RPMI8226 (cell line): ENCODE results near the gene BEND5.
A peak's percentile ranks its signal among the peaks of the same experiment; 100 is the strongest.

ENCODE experiments used
- DNase-seq: peaks from one replicate; pipeline ENCODE4 v3.0.0-alpha.2; 2015

BEND5 gene

DNA sequence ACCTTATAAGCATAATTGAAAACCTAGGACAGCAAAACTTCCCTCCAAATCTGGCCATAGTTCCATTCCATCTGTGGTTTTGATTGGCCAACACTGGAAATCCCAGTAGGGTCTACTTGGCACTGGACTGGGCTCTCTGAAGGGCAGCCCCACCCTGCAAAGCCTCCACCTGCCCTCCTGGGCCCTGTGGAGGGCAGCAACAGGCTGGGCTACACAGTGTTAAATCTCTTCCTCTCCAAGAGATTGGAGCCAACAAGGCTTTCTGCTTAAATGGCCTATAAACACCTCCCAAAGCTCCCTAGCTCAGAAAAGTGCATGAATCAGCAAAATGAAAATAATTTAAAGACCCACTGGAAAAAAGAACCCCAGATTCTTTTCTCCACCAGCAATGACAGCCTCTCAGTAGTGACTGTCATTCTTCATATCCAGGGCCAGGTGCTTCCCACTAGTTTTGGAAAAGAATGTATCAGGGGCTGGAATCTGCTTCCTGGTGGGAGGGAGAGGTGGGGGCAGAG is 58.5 kb downstream of the BEND5 start:
- no peak for DNase-seq

DNA sequence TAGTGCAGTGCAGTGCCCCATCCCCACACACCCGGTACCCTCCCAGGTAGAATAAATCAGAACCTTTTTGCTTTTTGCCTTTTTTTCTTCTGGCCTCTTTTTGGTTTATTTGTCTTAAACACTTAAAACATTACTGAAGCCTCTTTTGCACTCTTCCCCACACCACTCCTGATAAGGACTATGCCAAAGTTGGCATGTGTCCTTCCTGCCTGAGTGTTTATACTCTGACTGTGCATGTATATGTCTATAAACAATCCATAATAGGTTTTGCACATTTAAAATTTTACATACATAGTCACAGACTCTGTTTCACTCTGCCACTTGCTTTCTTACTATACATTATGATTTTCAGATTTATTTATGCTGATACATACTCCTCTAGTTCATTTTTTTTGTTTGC is 59.6 kb downstream of the BEND5 start:
- DNase-seq: no peak

DNA sequence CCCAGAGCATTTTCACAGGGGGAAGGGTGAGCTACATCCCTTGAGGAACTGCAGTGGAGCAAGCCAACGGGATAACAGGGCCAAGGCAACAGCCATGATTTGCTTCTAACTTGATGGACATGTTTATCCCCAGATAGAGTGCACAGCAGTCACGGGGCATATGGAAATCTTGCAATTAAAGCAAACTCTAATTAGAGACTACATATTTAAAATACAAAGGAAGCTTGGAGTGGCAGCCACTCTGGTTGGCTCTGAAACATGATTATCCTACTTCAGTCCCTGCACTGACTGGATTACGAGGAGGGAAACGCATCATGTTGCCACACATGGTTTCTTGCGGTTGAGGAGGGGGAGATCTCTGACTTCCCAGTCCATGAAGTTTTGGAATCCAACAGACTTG is 60.8 kb downstream of the BEND5 start:
- DNase-seq: no peak

DNA sequence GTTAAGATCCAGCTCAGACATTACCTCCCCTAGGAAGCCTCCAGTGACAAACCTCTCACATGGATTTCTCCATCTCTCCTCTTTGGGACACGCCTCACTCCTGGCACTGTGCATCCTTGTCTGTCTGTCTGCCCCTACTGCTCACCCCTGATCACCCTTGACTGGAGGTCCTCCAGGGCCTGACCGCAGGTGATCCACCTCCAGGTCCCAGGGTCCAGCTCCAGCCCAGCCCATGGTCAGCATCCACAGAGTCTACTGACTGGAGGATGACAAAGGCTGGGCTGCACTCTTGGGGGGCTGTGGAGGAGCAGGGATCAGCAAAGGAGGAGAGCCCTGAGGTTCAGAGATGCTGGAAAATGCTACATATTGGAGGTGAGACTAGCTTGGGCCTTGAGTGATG is 65.8 kb downstream of the BEND5 start:
- DNase-seq: no peak

DNA sequence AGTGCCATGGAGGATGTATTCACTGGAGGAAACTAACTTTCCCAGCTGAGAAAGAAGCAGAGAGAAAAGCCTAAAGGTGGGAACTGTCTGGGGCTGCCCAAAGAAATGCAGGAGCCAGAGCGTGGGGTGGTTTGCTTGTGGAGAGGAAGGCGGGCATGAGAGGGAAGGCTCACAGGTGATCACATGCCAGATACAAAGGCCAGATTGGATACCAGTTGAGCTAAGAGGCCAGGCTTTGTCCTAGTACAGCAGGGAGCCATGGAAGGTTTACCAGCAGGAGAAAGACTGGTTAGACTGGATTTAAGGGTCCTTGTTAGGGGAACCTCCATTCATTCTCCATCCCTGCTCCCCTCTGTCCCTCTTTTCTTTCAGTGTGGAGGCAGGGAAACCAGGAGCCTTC is 66.4 kb downstream of the BEND5 start:
- DNase-seq: no peak

DNA sequence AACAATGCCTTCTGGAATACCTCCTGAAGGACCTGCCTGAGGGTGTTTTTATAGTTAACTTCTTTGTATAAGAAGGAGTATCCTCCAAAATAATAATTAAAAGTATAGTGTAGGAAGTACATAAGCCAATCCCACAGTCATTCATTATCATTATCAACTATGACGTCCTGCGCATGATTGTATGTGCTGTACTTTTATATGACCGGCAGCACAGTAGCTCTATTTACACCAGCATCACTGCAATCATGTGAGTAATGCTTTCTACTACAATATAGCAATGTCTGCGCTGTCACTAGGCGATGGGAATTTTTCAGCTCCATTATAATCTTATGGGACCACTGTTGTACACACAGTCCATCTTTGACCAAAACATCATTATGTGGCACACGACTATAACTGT is 72.0 kb downstream of the BEND5 start:
- DNase-seq: no peak

DNA sequence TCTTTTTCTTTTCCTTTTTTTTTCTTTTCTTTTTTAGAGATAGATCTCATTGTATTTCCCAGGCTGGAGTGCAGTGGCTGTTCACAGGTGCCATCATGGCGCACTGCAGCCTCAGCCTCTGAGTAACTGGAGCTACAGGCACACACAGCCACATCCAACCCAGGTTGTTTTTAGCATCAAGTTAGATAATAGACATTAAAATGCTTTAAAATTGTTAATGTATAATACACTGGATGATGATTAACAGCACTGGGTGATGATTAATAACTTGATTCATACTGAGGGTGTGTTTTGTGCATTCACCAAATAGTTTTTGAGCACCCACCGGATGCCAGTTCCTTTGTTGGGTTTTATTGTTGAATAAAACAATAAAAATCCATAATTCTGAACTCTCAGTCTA is 75.2 kb downstream of the BEND5 start:
- no peak for DNase-seq

DNA sequence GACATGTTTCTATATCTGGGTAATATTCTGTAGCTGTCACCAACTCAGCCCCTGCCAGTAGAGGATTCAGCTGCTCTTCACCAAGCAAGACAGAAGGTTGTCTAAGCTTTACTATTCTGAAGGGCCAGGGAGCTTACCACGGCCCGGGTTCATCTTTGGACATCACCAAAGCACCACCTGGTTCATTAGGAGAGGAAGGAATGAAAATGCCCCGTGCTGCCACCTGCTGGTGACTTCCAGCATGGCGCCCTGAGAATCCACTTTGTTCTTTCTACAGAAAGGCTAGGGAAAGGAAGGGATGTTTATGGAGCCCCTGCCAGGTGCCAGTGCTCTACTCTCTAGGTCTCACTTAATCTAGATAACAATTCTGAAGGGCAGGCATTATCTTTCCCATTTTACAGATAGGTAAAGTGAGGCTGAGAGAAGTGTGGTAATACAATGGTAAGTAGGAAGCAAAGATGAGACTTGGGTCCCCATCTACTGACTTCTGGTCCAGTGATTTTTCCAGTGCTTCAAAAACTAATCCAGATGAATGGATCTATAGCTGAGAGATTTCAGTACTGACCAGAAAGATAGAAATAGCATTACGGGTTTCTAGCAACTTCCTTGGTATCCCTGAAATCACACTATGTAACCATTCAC is 79.5 kb downstream of the BEND5 start:
- peak; percentile 69 for DNase-seq

DNA sequence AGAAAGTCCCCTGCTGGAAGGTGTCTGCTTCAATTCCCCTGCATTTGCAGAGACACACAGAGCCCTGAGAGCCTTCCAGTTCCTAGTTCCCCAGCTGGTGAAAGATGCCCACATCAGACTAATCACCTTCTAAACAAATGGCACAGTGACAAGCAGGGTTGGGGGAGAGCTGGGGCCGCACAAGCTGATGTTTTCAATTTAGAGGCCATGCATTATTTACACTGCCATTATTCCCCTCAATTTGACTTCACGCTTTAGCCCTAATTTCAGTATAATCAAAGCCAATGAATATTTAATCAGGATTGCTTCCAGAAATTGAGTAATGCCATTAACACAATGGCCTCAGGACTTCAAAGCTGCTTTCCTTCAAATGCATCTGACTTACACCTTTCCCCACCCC is 81.5 kb downstream of the BEND5 start:
- no peak for DNase-seq

DNA sequence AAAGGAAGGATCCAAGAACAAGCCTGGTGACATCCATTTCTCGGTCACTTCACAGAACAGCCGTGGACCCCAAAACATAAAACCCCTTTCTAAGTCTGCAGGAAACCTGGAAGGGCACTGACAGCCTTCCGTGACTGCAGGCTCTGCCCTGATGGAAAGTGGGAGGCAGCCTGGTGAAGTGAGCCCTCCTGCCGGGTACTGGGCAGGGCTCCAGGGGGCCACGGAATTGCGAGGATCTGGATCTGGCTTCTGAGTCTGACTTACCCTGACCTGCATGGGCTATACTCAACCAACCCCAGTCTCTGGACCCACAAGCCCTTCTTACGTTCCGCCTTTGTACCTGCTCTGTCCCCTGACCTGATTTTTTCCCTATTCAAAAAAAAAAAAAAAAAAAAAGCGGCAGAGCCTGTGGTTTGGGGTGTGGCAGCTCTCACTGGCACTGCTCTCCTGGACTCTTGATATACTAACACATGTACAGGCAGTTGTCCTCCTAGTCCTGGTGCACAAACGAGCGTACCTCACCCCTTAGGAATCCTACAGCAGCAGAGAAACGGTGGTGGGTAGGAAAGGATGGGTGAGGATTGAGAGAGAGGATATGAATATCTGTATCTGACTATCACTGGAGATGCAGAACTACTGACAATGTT is 82.9 kb downstream of the BEND5 start:
- no peak for DNase-seq

DNA sequence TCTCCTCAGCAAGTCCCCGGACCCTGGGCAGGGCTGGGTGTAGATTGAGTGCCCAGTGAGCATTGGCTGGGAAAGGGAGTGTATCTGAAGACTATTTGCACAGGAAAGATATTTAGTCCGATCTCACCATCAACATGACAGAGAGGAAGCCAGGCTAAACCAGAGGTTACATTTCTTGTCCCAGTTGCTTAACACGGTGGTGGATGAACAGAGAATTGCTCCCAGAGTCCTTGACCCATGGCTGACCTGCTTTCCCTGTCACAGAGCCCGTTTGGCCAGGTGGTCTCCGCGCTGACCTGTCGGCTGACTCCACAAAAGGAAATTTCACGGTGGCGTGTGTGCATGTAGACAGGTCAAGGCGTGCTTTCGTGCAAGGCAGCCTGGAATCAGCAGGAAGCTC is 83.5 kb downstream of the BEND5 start:
- no peak for DNase-seq

DNA sequence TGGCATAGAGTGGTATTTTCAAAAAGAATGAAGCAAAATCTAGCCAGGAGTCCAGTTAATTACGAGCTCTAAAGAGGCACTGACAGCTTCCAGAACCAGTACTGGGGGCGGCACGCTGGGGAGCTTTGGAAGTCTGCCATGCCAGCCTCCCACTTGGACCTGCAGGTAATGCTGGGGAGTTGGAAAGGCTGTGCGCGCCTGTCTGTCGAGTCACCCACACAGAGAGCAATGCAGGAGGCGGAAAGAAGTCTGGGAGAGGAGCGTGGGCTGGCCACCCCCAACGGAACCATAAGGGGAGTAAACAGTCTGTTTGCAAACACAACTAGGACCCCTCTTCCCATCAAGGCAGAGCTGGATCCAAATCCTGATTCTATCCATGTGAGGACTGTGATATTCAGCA is 84.5 kb downstream of the BEND5 start:
- DNase-seq: no peak

DNA sequence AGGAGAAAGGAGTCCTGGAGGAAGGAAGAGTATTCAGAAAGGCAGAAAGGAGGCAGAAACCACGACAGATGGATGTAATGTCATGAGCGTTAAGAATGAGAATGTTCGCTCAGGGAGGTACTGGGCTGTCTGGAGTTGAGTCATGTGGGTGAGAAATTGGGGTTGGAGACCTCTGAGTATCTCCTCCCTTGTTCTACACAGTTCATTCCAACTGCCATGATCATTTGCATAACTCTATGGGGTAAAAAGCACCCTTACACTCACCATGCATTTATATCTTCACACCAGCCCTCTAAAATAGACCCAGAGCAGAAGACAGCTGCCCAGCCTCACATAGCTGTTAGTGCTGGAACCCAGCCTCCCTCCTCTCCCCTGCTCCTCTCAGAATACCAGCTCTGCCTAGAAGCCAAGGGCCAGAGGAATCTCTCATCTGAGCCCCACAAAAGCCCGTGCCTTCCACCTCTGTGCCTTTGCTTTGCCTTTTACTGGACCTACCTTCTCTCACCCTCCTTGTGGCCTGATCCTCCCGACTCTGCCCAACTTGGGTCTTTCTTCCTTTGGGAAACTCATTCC is 85.2 kb downstream of the BEND5 start:
- DNase-seq: no peak

DNA sequence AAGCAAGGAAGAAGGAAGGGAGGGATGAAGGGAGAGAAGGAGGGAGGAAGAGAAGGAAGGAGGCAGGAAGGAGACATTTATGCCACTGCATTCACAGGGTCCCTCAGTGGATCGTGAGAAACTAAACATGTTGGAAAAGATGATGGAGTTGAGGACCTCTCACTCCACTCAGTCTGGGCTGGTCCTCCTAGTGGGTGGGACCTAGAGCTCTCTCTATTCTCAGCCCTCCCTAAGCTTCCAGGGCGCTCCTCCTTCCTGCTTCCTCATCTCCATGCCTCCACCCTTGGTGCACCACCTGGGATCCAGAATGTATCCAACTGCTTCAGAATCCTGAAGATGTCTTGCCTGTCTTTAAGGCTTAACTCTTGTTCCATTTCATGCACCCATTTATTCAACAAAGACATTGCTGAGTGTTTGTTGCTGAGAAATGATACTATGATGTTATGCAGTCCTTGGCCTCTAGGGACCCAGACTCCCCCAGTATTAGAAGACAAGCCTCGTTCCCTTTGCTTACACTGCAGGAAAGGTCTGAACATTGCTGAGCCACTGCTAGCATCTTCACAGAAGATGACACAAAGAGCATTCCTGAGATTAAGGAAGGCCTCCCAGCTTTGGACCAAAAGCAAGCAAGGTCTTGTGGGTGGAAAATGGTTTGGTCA is 88.5 kb downstream of the BEND5 start:
- DNase-seq: peak; percentile 35

DNA sequence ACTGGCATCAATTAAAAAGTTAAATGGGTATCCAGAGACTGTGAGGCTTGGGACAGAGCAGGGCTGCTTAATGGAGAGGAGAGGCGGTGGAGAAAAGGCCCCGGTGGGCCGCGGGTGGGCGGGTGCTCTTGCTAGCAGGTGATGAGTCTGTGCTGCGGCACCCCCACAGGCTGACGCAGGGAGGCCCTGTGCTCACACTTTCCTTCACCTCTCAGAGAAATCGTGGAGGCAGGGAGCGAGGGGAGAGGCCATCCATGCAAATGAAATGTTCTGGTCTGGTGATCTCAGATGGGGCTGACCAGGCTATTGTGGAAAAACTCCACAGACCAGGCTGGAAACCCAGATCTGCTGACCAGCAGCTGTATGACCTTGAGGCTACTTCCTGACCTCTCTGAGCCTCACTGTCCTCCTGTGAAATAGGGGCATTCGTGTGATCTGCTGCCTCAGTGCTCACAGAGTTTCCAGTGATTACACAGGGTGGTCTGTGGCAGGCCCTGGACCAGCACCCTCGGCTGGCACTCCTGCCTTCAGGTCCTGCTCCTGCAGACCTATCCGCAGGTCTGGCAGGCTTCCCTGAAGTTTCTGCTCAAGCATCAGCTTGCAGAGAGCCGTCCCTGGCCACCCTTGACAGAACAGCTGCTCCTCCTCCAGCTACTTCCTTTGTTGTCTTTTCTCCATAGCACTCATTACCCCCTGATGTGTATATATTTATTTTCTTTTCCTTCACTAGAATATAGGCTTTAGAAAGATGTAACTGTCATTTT is 89.2 kb downstream of the BEND5 start:
- DNase-seq: no peak

DNA sequence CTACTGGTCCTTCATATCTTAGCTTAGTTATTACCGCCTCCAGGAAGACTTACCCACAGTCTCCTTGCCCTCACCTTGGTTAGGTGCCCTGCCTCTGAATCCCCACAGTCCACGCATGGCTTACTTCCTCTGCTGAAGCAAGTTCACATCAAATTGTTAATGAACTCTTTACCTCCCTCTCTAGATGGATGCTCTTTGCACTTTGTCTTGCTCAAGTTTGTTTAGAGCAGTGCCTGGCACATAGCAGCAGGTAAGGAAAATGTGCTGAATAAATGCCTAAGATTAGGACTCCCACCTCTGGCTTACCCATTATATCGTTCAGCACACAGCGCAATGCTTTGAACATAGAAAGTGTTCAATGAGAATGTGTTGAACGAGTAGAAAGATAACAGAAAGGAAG is 90.5 kb downstream of the BEND5 start:
- DNase-seq: no peak

DNA sequence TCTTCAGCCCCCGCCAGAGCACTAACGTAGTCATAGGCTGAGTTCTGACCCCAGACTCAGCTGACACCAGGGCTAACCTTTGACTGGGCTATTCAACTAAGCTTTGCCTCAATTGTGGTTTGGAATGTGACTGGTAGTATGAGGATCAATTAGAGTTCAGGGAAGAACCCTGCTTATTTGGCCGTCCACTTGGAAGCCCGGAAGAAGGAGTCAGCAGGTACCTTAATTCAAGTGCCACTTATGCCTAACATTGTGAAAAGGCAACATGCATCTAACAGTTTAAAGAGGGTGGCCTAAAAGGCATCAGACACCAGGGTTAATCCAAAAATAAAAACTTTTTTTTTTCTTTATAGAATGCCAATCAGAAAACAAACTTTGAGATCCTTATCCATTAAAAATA is 92.3 kb downstream of the BEND5 start:
- no peak for DNase-seq

DNA sequence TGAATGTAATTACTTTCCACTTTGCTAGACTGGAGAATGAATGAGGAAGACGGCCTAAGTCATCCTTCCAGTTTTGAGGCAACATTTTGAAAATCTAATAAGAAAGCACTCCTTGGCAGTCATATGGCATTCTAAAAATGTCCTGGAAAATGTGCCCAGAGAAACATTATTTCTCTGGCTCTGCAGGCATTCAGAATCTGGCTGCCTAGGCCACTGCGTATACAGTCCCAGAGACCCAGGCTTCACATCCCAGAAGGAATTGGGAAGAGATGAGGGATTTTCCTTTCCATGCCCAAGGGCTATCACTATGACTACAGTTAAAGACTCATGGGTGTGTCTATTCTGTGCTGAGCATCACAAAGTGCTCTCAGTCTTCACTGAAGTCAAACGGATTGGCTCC is 92.9 kb downstream of the BEND5 start:
- no peak for DNase-seq

DNA sequence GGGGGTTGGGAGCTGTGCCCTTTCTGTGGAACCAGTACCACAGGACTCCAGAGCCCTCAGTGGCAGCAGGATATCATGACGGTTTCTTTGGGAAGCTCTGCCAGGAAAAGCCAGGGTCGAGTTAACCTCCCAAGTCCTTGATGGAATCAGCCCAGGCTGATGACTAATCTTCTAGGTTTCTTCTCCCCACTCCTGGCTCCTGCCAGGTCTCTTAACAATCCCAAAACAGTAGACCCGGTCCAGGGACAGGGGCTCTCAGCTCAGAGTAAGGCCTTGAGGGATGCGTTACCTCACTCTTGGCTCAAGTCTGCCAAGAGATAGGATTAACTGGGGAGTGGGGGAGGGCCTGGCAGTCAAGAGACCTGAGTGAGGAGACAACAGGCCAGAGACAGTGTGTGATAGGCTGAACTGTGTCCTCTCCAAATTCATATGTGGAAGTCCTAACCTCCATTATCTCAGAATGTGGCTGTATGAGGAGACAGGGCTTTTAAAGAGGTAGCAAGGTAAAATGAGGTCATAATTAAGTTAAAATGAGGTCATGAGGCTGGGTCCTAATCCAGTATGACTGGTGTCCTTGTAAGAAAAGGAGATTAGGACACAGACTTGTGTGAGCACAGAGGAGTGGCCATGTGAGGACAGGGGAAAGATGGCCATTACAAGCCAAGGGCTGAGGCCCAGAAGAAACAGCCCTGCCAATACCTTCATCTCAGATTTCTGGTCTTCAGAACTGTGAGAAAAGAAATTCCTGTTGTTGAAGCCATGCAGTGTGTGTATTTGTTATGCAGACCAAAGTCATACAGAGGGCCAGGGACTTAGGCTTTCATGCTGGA is 95.0 kb downstream of the BEND5 start:
- DNase-seq: no peak

DNA sequence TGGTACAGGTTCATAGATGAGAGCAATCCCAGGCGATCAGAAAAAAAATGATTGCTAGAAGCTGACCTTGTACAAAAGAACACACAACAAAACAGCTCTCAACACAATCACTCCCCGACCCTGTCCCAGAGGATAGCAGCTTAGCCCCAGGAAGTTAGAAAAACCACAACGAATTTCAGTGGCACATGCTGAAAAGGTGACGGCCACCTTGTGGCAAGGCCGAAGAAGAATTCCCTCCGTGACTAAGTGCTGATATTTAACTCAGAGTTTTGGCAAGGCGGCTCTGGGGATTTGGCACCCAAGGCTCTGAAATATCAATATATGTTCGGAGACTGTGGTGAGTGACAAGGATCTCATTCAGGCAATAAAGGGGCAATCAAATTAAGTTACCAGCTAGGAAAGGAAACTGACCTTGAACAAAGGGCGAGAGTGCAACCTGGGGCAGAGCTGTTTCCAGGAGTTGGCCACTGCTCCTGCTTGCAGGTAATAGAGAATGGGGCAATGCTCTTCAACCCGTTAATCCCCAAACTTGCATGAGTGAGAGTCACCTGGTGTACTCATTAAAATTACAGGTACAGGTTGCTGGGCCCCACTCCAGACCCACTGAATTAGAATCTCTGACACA is 96.2 kb downstream of the BEND5 start:
- DNase-seq: peak; percentile 20

DNA sequence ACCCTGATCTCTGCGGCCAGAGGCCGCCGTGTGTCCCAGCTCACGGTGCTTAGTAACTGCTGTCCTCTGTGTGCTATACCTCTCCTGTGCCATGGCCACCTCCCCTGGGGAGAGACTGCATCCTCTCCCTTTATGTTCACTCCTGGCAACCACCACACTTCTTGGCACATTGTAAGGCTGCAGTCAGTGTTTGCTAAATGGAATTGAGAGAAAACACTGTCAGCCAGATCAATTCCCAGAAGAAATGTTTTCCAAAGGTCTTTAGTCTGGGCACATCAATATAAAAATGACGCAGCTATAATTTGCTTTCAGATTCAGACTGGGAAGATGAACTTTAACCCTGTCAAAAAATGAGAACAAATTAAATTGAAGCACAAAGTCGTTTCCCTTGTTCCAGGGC is 96.8 kb downstream of the BEND5 start:
- DNase-seq: no peak
